ENCODE measurements around the gene AGTRAP.

AGTRAP gene

DNA sequence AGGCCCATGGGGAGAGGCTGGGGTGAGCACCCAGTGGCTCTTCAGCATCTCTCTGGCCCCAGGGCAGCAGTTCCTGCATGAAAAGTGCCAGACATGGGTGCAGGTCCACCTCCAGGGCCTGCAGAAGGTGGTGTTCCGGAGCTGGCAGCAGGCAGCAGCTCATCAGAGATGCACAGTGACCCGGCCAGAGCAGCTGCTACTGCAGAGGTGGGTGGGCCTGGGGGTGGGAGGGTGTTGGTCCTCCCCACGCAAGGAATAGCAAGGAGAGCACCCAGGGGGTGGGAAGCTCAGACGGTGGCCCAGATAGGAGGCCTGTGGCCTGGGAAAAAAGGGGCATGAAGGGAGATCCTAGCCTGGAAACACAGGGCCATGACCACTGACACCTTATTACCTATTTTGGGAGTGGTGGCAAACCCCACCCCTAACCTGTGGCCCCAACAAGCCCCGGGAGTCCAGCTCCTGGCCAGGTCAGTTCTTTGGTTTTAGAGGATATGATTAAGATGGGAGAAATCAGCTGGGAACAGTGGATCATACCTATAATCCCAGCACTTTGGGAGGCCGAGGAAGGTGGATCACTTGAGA, 46.3 kb downstream of the AGTRAP start:
- no peak for DNase-seq (ENCODE audit: low read depth in 2 of 3, low spot score in 1 of 3)

DNA sequence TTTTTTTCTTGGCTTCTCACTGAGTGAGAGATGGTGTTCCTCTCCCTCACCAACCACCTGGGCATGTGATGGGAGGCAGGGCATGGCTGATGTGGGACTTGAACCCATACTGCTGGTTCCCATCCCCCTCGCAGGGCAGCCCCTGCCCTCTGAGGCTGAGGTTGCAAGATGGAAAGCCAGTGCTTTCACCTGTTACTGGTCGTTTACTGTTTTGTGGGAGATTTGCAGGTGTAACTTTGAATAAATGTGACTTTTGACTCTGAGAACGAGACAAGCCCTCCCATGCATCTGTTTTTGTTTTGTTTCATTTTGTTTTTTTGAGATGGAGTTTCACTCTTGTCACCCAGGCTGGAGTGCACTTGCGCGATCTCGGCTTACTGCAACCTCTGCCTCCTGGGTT, 47.6 kb downstream of the AGTRAP start:
- no peak for DNase-seq (ENCODE audit: low read depth in 2 of 3, low spot score in 1 of 3)

DNA sequence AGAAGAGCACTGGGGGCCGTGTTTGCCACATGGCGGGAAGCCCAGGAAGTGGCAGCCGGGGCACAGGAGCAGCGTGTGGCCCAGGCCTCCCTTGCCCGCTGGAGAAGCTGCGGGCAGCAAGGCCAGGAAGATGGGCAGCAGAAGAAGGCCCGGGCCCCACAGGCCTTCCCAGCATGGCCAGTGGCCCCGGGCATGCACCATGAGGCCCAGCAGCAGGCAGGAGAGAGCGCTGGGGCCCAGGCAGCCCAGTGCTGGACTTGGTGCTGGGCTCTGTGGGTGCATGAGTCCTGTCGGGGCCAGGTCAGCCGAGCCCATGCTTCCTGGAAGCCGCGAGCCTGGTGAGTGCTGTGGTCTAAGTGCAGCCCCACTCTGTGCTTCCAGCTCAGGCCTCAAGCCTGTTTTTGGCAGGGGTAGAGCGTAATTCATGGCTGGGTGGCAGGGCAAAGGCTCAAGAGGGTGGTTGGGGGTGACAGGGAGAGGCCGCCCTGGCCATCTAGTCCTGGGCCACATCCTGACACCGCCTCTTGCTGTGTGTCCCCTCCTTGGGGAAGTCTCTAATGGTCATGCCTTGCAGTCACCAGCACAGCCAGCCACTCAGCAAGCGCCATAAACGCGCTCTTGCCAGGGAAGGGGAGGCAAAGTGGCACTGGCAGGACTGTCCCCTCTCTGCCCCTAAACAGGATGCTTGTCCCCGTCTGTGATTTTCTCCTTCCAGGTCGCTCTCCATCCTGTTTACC, 48.5 kb downstream of the AGTRAP start:
- no peak for DNase-seq (ENCODE audit: low read depth in 2 of 3, low spot score in 1 of 3)

DNA sequence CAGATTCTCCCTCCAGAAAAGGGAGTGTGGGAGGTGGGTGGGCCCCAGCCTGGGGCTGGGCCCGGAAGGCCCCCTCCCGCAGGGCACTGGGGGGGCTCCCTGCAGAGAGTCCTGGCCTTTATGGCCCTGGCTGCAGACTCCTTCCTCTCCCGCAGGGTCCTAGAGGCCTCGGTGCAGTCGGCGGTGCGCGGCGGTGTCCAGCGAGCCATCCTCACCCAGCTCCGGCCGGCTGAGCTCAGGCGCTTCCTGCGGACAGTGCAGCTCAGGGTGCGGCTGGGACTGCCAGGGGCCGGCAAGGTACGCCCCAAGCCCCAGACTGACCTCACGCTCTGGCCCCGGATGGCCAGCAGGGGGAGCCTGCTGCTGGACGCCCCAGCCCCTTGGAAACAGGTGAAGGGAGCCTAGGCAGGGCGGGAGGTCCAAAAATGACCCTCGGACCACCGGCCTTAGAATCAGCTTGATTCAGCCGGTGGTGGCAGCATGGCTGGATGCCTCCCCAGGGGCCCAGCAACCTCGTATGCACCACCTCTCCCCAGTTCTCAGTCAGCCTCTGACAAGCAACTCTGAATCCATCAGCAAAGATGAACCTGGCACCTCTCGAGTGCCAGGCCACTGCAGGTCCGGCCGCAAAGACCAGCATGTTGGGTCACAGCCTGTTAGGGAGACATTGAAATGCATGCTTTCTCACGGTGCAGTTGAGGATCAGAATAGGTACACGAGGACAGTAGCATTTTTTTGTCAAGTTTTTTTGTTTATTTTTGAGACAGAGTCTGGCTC, 49.2 kb downstream of the AGTRAP start:
- DNase-seq (ENCODE audit: low read depth in 2 of 3, low spot score in 1 of 3) = peak in 1 of 3 donors; percentile 38

DNA sequence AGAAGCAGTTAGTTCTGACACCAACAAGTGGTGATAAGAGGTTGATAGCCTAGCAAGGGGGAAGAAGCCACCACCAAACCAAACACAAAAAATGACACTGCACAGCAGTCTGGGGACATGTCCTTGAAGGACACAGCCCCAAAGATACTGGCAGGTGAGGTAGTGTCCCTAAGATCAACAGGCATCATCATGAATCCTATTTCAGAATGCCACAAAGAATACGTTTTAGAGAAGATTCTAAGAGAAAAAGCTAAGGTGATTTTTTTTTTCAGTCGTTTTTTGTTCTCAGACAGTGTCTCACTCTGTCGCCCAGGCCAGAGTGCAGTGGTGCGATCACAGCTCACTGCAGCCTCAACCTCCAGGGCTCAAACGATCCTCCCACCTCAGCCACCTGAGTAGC, 50.2 kb downstream of the AGTRAP start:
- no peak for DNase-seq (ENCODE audit: low read depth in 2 of 3, low spot score in 1 of 3)

DNA sequence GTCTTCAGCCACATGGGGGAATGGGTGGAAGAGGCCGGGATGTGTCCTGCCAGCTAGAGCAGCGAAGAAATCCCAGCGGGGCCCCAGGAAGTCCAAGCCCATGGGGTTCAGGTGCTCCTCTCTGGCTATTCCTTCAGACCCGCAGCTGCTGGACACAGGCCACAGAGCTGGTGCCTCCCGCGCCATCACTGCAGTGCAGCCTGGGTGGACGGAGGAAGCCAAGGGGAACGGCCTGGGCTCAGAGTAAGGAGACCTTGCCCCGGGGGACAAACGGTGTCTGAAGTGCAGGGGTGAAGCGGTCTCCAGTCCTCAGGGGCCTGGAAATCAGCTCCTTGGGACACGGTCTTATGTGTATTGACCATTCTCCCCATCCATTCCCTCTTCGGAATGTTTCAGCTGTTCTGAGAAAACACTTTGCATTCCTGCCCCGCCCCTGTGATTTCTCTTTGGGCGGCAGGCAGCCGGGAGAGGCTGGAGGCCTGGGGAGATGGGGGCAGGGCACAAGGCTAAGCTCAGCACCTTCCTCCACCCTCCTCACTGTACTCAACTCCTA, 51.4 kb downstream of the AGTRAP start:
- DNase-seq (ENCODE audit: low read depth in 2 of 3, low spot score in 1 of 3) = no peak

DNA sequence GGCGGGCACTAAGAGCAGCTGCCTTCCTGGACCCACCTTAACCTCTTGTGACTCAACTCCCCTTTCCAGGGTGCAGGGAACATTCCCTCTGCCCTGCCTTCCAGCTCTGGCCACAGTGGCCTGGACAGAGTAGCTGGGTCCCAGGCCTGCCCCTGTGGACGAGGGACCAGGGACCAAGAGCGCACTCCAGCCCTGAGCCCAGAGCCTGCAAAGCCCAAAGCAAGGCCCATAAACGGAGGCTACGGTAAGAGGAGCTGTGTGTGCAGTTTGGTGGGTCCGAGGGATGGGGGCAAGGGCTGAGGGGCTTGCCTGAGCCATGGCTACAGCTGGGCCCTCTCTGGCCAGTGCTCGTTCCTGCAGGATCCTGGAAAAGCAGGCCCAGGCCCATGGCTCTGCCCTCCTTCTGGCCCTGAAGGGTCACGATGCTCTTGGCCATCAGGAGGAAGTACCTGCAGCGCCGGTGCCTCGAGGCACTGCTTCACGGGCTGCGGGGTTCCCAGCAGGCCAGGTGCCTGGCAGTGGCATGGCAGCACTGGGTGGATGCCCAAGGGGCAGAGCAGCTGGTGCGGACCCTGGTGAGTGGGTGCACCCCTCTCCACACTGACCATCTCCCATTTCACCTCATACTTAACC, 52.0 kb downstream of the AGTRAP start:
- no peak for DNase-seq (ENCODE audit: low read depth in 2 of 3, low spot score in 1 of 3)

DNA sequence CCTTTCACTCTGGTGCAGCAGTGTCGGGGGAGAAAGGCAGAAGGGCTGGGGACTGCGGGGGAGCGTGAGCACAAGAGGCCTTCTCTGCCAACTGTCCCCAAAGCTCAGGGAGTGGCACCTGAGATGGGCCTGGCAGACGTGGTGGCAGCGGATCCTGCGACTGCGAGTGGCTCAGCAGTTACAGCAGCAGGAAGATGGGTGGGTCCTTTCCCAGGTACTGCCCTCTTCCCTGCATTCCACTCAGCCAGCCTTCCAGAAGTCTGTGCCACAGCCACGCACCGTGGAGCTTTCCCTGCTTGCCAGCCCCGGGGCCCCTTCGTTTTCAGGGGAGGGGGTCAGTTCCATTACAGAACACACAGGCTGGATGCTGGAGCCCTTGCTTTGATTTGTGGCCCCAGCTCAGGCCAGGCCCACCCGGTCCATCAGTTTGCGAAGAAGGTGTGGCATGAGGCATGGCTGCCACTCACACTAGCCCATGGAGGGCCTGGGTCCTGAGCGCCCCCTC, 52.7 kb downstream of the AGTRAP start:
- no peak for DNase-seq (ENCODE audit: low read depth in 2 of 3, low spot score in 1 of 3)

DNA sequence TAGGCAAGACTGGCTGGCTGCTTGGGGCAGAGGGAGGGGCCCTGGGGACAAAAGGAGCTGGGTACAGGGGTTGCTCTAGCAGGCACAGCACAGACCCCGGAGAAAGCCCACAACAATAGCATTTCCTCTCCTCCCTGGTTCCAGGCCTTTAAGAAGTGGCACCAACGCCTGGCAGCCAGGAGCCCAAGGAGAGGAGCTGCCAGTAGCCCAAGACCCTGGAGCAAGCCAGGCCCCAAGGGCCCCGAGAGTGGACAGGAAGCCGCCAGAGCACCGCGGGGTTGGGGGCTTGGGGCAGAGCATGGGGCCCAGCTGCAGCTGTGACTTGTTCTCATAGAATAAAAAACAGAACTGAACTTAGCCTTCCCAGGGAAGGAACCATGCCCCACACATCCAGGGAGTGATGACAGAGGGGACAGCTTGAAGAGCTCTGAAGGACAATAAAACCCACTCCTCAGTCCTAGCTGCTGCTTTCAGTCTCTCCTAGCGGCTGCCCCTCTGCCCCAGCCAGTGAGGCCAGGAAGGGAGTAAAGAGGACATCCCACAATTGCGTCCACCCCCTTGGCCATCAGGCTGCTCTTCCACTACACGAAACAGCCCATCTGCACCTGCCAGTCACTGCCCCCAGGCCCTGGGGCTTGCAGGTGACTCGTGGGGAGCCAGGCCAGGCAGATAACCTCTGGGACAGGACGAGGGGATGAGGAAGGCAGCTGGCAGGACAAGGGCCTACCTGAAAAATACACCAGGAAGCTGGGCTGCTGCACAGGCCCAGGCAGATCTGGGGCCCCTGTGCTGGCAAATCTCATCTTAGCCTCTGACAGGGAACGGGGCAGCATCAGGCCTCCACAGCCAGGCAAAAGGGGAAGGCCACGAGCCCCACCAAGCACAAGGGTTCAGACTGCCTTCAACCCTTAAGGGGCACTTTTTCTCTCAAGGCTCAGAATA, 53.5 kb downstream of the AGTRAP start:
- no peak for DNase-seq (ENCODE audit: low read depth in 2 of 3, low spot score in 1 of 3)

DNA sequence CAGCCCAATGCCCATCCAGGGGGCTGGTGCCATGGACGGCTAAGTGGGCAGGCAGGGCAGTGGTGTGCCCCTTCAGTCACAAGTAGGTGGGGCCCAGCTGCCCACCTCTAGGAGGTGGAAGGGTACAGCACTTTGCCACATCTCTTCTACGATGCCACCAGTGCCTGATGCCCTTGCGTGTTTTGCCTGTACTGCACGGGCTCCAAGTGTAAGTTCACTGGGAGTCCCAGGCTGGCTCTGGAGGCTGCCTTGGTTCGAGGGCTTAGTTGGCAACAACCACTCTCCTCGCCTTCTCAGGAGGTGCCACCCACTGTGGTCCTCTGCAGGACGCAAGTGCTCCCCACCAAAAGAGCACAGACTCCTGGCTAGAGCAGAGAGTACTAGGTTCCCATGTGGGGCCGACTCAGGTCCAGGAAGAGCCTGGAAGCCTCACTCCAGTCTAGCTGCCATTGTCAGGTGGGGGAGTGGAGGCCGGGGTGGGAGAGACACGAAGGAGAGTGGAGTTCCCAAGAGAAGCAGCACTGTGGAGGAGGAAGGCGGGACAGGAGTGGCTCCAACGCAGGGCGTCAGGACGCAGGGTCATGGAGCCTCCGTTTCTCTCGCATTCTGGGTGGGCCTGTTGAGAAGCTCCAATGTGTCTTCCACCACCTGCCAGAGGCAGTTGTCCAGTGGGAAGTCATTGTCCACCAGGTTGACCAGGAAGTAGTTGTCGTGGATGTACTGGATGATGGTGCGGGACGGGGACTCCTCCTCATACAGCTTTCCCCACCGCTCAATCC, 54.4 kb downstream of the AGTRAP start:
- no peak for DNase-seq (ENCODE audit: low read depth in 2 of 3, low spot score in 1 of 3)

DNA sequence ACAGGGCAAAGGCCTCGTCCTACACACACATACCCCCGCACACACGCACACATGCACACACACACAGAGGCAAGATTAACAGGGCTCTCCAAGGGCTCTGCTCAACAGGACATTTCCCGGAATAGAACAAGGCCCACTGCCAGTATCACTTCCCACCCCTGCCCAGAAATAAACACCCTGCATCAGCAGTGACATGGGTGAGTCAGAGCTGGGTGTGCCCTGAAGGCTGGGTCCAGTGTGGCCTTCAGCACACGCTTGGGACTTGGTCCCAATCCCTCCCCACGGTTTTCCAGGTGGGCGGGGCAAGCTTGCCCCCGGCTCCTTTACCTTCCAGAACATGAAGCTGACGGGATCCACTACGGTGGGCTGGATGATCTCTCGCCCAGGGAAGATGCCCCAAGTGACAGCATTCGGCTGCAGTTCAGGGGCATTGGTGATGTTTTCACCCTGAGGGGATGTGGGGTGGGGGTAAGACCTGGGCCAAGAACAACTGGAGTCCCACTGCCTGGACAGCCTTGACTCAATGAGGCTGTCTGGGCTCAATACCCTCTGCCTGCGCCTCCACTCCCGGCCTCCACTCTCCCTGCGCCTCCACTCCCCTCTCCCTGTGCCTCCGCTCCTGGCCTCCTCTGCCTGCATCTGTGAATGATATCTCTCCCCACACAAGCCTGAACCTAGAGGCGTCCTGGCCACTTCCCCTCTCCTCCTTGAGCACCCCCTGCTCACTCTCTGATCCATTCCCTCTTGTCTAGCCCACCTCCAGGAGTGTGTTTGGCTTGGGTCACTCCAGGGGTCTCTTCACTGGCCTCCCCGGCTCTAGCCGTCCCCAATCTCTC, 55.2 kb downstream of the AGTRAP start:
- DNase-seq (ENCODE audit: low read depth in 2 of 3, low spot score in 1 of 3) = no peak

DNA sequence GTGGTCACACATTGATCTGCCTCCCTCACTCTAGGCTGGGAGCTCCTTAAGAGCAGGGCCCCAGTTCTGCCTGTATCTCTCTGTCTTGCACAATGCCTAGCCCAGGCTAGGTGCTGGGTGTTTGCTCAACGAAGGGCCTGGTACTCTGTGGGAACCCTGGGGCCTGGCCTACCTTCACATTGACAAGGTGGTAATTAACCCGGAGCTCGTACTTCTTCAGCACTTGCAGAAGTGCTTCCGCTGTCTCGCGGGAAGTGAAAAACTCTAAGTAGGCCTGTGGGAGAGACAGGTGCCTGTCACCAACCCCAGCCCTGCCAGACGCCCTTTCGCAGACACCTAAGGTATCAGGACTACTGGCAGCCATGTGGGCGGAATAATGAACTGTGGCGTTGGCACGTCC, 56.2 kb downstream of the AGTRAP start:
- DNase-seq (ENCODE audit: low read depth in 2 of 3, low spot score in 1 of 3) = no peak

DNA sequence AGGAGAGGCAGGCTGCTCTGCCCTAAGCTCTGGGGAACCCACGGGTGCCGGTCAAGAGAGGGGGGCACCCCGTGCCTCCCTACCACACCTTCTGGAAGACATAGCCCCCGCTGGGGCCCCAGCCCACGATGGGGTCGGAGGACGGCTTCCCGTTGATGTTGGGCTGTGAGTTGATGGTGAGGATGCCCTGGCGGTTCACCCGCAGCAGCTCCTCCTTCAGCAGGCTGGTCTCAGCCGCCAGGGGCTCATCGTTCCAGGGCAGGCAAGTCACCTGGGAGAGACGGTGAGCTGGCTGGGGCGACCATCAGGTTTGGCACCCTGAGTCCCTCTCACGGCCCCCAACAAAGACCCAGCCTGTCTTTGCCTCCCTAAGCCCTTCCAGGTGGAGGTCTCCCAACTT, 57.9 kb downstream of the AGTRAP start:
- no peak for DNase-seq (ENCODE audit: low read depth in 2 of 3, low spot score in 1 of 3)

DNA sequence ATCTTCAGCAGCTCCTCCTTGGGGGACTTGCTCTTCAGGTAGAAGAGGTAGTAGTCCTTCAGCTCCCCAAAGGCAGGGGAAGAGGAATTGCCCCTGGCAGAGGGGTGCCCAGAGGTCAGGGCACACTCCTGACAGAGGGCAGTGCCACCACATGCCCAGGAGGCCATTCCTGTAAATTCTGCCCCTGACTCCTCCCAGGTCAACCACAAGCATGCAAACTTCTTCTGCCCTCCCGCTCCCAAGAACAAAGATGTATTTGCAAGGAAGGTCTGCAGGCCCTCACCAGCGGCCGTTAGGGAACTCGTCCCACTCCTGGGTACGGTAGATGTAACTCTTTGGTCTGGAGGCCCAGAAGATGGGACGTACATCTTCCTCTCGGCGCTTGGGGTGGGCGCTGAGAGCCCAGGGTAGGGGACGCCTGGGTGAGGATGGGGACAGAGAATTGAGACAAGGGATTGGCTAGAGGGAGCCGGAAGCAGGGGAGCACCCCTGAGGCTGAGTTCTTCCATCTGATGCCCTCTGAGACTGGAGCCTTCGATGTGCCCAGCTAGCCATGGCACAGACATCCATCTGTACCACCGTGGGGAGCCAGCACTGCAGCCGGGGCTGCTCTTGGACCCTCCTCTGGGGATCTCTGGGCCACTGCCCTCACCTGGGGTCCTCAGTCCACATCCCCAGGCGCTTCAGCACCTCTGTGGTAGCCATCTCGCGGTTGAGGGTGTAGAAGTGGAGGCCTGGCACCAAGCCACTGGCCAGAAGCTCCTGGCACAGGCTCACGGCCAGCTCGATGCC, 58.7 kb downstream of the AGTRAP start:
- no peak for DNase-seq (ENCODE audit: low read depth in 2 of 3, low spot score in 1 of 3)

DNA sequence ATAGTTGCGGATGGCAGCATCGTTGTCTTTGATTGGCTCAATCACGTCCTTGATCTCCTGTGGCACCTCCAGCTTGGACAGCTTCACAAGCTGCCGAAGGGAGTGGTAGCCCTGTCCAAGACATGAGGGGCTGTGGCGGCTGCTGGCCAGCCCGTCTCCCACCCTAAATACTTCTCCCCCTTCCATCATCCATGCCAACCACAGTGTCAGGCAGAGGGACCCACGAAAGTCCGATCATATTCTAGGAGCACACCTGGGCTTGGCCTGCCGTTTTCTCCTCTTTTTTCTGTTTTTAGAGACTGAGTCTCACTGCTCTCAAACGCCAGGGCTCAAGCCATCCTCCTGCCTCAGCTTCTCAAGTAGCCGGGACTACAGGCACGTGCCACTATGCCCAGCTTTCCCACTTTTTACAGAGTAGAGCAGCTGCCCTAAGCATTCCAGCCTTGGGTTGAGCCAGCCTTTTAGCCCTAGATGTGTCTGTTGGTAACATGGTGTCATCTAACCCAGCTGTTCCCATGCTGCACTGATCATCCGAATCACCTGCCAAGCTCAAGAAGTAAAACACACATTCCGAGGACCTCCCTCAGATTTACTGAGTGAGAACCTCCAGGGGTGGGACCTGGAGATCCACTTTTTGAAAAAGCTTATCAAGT, 59.4 kb downstream of the AGTRAP start:
- DNase-seq (ENCODE audit: low read depth in 2 of 3, low spot score in 1 of 3) = no peak

DNA sequence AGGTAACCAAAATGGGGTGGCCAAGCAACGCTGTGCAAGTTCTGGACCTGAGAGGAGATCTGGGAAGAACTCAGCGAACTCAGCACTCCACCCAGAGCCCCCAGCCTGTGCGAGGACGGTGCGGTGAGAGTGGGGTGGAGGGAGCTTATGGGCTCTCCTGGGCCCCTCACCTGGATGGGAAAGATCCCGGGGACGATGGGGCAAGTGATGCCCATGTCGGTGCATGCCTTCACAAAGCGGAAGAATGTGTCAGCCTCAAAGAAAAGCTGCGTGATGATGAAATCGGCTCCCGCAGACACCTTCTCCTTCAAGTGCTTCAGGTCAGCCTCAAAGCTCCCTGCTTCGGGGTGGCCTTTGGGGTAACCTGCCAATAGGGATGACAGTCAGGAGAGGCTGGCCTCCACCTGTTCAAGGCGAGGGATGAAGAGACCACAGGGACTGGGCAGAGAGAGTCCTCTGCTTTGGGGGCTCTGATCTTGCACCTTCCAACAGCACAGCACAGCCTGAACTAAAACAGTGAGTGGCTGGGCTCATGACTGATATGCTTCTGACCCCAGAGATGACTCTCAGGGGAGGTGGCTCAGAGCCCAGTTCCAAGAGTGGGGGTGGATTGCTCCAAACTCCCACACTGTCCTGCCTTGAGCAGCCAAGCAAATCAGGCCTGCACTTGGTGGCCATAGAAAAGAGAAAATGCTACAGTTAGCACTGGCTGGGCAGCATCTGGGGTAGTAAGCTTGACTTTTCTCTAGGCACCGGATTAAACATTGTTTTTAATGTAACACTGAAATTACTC, 60.3 kb downstream of the AGTRAP start:
- DNase-seq (ENCODE audit: low read depth in 2 of 3, low spot score in 1 of 3) = no peak

Data from stimulated activated CD4-positive, alpha-beta T cell treated with anti-CD3 and anti-CD28 coated beads, Interleukin-12 subunit alpha, Interleukin-12 subunit beta, amount 100 ng/mL, for 48 hours (primary cell).